AG09309 (cell line): ENCODE measurements around the gene PRKAG2.

Experiments
- DNase-seq: peaks from one replicate; pipeline ENCODE4 v3.0.0-alpha.2; 2010; ENCODE audit warnings: low read depth
- H3K4me3 ChIP-seq: 2 replicates; pipeline ENCODE4 v1.5.1; 2011; ENCODE audit warnings: mild to moderate bottlenecking, low read depth, low read length, moderate library complexity; ENCODE audit not compliant: control insufficient read depth
- TF ChIP-seq, protein P1 (sequence below): IDR thresholded peaks from 2 replicates; pipeline ENCODE4 v1.5.1; 2011; ENCODE audit warnings: mild to moderate bottlenecking, low read depth, low read length, inconsistent platforms; ENCODE audit not compliant: insufficient read depth, control insufficient read depth; ENCODE audit errors: missing control alignments

PRKAG2 gene

DNA sequence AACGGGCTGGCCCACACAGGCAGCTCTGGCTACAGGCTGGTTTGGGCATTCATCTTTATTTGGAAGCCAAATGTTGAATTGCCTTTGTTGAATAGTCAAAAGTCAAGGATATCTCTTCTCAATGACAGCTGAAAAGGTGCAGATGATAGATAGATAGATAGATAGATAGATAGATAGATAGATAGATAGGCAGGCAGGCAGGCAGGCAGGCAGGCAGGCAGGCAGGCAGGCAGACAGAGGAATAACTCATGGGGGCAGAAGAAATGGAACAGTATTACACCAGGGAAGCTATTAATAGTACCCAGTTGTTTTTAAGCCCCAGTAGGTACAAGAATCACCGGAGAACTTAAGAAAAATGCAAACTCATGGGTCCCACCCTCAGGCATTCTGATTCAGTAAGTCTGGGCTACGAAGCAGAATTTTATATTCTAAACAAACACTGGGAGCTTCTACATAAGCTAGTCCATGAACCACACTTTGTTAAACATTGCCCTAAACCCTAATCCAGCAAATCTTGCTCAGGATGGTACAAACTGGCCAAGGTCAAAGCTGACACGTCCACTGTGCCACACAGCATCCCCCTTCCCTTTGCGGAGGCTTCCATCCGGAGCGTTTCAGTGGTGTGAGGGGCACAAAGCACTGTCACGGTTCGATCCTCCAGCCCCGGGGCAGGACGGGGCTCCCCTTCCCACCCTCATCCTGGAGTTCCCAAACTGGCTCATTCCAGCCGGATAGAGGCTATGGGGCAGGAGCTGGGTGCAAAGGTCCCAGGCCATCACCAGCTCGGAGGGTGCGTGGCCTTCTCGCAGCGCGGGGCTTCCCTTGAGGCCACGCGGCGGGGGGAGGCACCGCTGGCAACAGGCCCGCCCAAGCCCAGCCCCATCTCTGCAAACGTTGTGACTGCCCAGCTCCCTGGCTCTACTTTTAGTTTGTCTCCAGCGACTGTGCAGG, 6.7 kb downstream of the PRKAG2 start:
- TF ChIP-seq, protein P1, sequence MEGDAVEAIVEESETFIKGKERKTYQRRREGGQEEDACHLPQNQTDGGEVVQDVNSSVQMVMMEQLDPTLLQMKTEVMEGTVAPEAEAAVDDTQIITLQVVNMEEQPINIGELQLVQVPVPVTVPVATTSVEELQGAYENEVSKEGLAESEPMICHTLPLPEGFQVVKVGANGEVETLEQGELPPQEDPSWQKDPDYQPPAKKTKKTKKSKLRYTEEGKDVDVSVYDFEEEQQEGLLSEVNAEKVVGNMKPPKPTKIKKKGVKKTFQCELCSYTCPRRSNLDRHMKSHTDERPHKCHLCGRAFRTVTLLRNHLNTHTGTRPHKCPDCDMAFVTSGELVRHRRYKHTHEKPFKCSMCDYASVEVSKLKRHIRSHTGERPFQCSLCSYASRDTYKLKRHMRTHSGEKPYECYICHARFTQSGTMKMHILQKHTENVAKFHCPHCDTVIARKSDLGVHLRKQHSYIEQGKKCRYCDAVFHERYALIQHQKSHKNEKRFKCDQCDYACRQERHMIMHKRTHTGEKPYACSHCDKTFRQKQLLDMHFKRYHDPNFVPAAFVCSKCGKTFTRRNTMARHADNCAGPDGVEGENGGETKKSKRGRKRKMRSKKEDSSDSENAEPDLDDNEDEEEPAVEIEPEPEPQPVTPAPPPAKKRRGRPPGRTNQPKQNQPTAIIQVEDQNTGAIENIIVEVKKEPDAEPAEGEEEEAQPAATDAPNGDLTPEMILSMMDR: no peak
- H3K4me3 ChIP-seq: no peak overlapping the region
- no peak for DNase-seq

DNA sequence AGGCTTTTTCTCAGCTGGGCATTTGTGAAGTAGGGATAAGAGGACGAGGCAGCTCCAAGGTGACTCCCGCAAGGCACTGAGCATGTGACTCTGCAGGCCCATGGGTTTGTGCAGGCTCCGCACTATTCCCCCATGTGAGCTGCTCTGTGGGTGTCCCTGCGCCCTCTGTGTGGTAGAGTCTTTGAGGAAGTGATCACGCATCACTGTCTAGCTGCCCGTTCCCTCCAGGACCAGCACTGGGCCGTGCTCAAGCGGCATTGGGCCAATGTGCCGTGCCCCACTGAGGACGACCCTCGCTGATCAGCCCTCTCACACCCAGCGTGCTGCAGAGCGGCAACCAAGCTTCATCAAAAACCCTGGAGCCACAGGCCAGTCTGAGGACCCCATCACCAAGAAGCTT, 7.5 kb downstream of the PRKAG2 start:
- H3K4me3 ChIP-seq: no peak overlapping the region
- TF ChIP-seq, protein P1: no peak
- no peak for DNase-seq

DNA sequence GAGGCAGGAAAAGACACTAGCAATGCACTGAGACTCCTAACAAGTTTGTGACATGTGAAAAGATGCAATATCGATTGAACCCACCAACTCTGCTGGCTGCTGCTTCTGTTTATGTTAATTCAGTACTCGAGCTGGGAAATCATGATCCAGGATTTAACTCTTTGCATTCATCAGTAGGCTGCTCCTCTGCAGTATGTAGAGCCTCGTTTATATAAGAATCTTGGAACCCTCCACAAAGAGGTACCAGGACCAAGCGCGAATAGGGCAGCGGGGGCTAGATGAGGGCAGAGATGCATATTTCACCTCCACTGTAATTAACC, 7.8 kb downstream of the PRKAG2 start:
- no peak overlapping the region for H3K4me3 ChIP-seq
- TF ChIP-seq, protein P1: no peak

DNA sequence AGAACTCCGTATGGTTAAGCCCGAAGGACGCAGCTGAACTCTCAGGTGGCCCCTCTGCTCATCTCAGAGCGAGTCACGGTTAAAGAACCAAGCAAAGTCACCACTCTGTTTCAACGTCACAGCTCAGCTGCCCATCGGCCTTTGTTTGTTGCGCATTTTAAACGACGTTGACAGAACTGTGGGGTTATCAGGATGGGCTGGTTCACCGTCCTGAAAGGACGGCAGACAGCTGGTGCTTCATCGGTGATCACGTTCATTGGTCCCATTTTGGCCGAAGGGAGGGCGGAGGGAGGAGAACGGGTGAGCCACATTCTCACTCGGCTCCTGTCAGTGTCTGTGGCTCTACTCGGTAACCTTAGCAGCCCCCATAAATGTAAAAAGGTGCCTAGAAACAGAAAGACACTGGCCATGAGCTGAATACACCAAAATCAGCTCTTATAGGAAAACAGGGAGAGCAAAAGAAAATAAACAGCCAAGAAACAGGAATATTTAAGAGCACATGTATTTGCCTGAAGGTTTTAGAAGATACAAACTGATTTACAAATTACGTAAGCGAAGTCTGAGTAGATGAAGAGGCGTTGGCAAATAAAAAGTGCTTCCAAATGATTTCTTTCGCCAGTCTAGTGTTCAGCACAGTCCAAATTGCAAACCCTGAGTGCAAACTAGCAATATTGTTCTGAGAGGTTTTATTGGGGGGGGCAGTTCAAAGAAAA, 8.4 kb downstream of the PRKAG2 start:
- TF ChIP-seq, protein P1: no peak
- no peak for DNase-seq
- no peak overlapping the region for H3K4me3 ChIP-seq

More for the DNA sequence above, 7.8 kb downstream of the PRKAG2 start:
- no peak for DNase-seq

DNA sequence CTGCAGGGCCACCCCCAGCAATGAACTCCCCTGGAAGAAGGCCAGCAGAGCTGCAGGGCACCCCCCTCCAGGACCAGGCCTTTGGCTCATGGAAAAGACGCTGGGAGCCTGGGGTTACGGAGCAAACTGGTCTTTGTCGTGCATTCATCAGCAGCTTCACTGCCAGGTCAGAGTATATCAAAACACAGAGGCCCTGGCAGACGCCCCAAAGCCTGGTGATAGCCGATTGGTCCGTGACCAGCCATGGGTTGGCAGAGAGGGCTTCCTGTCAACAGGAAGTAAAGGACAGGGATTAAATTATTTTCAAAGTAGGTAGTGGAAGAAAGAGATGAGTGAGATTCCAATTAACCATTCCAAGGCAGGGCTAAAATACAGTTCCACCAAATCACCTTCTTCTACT, 9.0 kb downstream of the PRKAG2 start:
- TF ChIP-seq, protein P1: no peak
- DNase-seq: no peak
- no peak overlapping the region for H3K4me3 ChIP-seq

DNA sequence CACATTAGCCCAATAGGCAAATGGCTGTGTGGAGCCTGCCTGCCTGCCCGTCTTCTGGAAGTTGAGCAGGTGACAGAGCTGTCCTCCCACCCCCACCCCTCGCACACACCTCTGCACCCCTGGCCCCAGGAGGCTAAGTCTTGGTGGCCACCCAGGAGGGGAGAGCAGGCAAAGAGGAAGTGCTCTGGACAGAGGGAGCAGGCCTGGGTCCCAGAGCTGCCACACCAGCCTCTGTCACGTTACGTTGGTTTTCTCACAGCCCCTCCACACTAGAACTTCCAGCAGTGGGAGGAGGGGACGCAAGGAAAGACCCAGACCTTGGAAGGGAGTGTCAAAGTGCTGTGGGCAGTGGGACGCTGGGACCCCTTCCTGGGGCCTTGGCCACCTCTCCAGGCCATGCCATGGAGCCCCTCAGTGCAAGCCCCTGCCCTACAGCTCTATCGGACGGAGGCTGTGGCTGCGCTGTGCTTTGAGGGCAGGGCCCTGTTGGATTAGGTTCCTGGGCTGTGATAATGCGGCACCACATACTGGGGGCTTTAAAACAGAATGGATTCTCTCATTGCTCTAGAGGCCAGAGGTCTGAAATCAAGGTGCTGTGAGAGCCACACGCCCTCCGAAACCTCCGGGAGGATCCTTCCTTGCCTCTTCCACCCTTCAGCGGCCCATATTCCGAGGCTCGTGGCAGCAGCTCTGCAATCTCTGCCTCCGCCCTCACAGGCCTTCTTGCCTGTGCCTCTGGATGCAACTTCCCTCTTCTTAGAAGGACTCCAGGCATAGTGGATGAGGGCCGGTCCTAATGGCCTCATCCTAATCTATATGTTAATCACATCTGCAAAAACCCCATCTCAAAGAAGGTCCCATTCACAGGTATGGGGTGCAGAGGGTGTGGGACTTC, 9.9 kb downstream of the PRKAG2 start:
- TF ChIP-seq, protein P1: no peak
- no peak overlapping the region for H3K4me3 ChIP-seq
- DNase-seq: no peak
